GM21619 (cell line): ENCODE data around the gene ABHD5.

ENCODE experiments used
- ATAC-seq: cut with Tn5 transposase; IDR thresholded peaks from one replicate; pipeline ENCODE4 v1.9.1; 2021; ENCODE audit not compliant: unreplicated experiment

The ABHD5 gene

DNA sequence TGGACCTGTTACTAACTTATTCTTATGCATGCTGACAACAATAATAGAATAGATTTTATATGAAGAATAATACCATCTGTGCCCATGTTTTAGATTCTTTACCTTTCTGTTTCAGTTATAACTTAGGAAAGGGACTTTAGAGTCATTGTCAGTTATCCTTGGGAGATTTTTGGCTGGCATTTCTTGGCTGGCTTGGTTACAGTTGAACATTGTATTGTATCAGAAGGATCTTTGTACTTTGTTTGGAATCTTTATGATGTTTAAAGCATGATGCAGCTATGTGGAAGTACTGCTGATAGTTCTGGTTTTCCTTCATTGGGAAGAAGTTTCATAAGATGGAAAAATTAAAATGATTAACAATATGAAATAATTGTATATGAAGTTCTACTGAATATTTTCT lies 19.9 kb downstream of the ABHD5 start:
- no peak for ATAC-seq

DNA sequence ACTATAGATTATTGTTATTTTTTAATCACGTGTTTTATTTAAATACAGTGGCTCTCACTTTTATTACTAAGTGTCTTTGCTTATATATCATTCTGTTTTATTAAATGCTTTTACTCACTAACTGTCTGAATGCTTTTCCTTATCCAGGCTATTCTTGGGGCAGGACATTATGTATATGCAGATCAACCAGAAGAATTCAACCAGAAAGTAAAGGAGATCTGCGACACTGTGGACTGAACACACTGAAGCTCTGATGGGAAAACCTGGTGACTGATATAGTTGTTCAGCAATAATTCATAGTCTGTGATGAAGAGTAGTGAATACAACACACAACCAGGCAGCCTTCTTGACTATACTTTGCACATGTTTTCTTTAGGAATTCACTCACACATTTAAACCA lies 27.6 kb downstream of the ABHD5 start:
- ATAC-seq, result no peak

DNA sequence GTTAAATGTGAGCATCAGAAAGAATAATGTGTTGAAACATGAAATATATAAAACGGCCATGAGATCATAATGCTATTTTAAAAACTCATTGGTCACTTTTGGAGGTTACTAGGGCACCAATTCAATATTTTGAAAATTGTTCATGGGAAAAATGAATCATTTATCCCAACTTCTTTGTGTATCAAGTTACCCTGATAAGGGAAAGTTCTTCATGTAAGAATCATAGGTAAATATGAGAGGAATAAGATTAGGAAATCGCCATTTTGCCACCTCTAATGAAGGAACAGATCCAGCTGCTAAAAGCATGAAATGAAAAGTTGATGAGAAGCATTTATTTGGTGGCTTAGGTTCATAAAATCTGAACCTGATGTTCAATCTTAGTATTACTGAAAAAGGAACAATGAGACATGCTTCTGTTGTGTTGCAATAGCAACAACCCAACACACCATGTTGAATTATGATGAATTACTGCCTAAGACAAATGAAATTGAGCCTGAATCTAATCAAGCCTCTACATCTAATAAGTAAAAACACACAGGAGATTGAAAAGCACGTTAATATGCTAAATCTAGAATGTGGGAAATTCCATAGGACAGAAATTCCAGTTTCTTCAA lies 32.5 kb downstream of the ABHD5 start:
- ATAC-seq, result no peak

DNA sequence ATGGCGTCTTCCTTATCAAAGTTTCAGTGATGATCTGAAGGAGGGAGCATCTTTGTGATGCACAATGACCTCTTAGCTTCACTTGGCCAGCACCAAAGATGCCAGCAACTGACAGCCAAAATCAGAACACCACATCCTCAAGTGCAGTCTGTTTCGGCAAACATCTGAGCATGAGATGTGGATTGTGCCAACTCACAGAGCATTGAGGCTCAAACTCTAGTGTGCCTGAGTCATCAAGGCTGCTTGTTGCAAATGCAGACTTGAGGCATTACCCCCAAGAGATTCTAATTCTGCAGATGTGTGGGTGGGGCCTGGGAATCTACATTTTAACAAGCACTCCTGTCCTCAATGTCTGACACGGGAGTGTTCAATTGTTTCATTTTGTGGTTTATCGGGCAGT lies 35.8 kb downstream of the ABHD5 start:
- no peak for ATAC-seq

DNA sequence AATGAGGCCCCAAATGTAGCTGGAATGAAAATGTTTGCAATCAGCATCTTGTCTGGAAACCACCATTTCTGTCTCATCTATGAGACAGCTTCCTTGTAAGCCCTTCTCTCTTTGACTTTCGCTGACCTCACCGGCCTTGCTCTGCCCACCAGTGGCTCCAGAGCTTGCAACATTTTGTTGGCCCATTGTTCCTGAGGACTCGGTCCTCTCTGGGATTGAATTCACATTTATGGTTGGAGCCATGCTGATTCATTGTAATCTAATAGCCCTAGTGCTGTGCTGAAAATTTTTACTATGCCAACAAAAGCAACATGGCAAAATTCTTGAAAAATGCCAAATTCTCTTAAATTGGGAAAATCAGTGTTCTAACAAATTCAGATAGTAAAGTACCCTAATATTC lies 37.2 kb downstream of the ABHD5 start:
- ATAC-seq, result no peak

DNA sequence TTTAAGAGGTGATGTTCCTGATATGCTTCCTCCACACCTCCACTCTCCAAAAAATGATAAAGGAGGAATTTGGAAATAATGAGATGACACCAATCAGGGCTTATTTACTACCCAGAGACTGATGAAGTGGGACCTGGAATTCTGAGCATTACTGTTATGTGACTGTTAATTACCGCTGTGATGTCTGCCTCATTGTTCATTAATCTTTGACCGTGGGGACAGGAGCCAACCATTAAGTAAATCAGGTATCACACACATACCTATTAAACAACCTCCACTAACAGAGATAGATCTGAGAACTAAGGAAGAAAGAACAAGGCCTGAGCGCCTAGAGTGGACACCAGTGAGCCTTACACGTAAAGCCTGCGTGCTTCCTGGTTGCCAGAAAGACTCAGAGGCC lies 37.7 kb downstream of the ABHD5 start:
- no peak for ATAC-seq

DNA sequence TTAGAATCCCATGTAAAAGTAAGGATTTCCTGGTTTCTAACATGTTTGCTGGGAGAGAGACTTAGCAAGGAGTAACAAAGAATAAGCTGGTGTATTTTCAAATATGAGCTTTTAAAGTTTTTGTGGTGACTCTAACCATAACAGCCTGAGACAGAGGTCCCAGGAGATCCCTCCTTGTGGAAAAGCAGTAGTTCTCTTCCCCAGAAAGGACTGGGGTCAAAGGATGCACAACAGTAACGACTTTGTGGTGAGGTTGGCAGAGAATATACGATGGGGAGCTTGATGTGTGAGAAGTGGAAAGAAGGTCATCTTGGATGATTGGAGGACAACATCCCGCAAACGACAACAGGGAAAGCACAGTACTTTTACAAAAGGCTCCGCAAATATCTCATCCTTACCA lies 38.2 kb downstream of the ABHD5 start:
- ATAC-seq, result no peak

DNA sequence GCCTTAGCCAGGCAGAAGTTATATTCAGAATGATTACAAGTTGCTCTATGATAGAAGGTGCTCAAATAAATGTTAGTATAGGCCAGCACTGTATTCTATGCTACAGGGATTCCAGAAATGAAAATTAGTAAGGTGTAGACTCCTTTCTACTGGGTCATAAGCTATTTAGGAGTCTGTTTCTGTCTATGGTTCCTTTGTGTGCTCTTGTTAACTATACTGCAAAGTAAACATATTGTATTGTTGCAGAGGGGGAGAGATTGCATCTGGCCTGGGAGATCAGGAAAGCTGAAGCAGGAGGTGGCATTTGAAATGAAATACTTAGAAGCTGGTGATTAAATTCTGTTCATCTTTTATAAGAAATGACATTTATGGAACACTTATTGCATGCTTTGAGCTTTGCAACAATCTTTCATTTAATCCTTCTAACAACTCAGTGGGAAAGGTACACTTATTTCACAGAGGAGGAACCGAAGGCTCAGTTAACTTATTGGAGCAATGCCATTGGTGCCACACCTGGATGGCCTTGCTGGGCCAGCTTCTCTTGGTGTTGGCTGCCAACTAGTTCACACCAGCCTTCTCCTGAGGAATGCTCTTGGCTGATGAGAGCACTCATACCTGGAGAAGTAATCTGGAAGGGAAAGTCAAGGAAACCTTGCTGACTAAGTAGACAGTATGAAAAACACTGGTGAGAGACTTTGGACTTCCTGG lies 39.1 kb downstream of the ABHD5 start:
- no peak for ATAC-seq

DNA sequence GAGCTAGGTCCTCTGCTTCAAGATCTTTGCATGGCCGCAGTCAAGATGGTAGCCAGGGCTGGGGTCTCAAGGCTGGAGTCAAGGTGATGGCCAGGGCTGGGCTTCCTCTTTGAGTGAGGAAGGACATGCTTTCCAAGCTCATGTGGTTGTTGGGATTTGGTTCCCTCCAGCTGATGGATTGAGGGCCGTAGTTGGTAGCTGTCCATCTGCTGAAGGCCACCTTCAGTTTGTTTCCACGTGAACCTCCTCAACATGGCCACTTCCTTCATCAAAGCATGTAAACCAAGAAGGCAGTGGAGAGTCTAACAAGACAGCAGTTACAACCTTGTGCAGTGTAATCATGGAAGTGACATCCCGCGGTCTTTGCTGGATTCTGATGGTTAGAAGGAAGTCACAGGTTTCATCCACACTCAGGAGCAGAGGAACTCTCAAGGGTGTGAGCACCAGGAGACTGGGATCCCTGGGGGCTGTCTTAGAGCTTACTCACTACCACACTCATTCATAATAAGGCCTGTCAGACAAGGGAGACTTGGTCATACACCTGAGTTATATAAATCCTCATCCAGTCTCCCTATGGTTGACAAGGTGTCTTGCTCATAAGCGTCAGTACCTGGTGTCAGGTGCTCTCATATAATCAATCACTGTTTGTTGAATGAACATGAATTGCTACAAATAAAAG lies 42.1 kb downstream of the ABHD5 start:
- no peak for ATAC-seq

DNA sequence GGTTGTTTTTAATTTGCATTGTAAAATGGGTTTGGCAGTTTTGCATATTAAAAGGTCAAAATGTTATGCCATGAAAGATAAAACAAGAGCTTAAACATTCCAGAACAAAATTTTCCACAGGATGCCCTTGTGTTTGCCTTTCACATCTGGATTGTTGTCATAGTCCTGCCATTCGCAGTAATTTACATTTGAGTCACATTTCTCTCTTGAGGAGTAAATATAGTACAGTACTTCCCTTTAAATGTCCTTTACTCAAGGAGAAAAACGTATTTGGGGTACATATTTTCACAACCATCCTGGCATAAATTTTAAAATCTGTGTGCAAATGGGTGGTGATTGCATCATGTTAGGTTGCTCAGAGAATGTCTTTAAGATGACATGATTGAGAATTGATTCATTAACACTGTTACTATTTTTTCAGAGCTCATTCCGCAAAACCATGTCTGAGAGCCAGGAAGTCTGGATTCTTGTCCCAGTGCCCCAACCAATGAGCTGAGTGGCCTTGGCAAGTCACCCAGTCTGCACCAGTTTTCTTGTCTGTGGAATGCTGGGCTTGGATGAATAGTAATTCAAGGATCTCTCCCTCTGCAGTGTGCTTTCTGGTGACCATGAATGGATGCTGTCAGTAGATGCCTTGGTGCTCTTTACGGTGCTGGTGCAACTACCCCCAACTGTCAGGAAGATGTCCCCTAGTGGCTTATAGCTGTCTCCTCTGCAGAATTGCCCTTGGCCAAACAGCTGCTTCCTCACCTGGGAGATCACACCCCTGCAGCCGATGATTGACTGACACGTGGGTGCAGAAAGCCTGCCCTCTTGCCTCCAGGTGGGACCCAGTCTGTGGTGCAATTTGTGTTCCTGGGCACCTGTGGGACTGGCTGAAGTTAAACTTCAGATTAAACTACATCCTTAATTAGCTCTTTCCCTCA lies 43.0 kb downstream of the ABHD5 start:
- ATAC-seq, result no peak

DNA sequence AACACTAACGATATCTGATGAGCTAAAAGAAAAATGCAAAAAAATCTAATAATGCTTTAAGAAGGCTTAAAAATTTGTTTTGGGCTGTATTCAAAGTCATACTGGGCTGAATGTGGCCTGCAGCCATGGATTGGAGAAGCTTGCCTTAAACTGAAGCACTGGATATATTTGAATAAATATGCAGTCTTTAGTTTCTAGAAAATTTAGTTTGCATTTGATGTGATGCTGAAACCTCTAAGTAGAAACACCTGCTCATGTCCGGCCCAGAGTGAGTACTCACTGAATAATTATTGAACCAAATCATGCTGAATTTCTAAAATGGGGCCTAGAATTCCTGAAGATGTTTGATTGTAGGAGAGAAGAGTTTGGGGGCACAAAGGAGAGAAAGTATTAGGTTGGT lies 43.9 kb downstream of the ABHD5 start:
- no peak for ATAC-seq

DNA sequence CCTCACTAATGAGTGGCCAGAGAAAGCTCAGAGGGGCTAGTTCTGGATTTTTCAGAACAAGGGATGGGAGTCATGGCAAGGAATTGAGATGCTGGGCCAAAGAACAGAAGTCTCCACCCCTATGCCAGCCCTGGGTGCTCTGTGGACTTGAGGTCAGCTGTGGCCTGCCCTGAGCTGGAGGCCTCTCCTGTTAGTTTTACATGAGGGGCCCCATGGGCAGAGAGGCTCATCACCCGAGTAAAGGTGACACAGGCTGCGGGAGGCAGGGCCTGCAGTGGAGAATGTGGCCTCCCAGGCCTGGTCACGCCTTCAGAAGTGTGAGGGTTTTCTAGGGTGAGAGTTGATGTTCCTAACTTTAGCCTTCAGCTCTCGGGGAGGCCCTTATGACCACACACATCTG lies 44.9 kb downstream of the ABHD5 start:
- no peak for ATAC-seq

DNA sequence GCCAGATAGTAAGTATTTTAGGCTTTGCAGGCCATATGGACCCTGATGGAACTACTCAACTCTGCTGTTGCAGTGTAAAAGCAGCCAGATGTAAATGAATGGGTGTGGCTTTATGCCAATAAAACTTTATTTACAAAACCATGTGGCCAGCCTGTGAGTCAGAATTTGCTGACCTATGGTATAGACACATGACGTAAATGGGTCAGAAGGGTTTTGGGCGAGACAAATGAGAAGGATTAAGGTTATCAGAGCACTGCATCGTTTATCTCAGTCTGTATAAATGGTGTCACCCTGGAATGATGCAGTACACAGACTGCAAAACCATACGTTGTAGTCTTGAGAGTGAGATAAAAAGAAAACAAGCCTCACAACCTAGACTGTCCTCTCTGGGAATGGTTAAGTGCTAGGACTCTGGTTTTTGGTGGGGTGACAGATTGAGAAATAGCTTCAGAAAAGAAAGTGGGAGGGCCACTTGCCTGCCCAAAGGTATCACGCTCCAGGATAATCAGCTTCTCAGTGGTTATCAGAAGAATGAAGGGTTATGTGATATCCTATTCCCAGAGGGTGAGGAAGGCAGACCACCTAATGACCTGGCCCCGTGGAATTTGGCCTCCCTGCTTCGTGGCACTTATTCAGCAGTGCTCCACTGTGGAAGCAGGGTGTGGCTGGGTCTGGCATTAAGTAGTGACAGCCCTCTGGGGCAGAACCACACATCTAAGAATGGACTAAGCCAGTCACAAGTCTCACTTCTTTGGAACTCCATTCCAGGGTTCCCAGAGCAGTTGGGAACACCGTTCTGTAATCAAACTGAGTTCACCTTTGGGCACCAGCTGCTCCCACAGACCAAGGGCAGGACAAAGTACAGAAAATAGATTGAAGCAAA lies 46.1 kb downstream of the ABHD5 start:
- ATAC-seq, result no peak

DNA sequence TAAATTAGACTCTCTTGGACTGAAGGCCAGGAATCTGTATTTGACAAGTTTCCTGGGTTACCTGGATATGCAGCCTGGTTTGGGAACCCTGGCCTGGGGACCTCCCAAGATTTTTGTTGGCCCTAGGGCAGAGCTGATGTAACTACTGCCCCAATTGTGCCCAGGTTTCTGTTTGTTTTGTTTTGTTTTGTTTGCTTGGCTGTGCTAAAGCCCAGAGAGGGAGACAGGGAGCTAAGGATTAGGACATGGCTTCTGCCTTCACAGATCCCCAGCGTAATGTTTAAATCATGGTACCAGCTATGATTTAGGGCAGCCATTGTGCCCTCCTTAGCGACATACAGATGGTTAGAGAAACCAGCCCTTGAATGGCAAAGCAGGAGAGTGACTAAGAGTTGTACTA lies 47.6 kb downstream of the ABHD5 start:
- no peak for ATAC-seq

DNA sequence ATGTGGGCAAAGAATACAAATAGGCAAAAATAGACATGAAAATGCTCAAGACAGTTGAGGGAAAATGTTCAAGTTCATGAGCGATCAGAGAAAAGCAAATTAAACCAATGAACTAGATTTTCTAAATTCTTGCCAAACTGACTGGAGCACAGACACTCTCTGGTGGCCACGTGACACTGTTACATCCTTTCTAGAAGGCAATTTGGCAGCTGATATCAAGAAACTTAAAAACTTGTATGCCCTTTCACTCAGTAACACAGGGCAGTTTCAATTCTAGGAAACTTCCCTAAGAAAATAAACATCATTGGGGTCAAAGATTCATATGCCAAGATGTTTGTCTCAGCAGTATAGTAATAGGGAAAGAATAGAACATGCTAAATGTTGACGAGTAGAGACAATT lies 52.2 kb downstream of the ABHD5 start:
- ATAC-seq, result no peak

DNA sequence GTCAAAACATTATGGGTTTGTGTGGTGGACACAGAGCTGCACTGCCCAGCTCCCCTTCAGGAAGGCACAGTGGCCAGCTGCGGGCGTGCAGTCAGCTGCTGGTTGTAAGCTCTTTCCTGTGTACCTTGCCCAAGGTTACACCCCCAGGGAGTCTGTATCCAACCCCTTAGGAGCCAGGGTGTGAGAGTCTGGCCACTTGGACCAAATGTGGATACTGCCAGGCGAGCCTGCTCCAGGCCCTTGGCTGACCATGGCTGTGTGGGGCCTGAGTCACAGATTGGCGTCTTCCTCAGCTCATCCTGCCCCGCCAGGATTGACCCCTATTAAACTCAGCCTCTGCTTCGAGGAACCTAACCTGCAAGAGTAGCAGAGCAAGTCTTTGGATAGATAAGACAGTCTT lies 56.9 kb downstream of the ABHD5 start:
- no peak for ATAC-seq

DNA sequence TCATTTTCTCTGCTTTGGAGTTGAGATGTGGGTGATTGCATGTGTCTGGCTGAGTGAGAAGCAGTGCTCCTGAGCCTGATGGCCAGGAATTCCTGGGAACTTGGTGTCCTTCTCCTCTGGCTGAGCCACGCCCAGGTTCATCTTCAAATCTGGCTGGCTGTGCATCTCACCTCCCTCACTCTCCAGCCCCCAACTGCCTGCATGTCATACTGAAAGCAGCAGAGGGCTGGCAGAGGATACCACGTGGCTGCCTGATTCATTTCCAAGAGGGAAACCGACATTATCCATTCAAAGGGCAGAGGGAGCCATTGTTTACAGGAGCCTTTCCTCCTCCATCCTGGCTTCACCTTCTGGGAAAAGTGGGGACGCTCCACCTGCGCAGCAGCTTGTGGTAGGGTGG lies 57.4 kb downstream of the ABHD5 start:
- ATAC-seq, result no peak

DNA sequence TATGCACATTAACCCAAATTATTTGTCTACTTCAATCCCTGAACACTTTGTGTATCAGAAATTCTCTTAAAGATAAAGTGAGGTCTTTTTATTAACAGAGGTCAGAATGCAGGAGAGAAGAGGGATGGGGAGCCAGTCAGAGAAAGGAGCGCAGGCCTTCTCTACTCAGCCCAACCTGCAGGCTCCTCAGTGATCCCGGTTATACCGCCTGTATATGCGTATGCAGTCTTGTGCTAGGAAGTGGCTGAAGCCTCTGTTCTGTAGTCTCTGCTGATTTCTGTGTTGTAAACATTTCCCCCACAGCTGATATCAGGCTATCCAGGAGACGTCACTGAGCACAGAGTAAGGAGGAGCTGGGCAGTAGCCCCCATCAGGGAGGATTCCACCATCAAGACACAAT lies 57.9 kb downstream of the ABHD5 start:
- ATAC-seq, result no peak

DNA sequence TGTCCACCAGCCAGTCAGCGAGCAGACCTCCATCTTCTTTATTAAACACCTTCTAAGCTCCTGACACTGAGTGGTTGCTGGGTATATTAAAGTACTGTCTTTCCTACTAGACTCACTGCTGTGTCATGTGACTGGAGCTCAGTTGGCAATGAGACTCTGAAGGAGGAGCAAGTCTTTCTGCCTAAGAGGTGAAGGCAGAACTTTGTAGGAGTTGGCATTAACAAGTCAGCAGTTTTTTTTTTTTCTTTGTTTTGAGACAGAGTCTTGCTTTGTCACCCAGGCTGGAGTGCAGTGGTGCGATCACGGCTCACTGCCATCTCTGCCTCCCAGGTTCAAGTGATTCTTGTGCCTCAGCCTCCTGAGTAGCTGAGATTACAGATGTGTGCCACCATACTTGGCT lies 62.2 kb downstream of the ABHD5 start:
- ATAC-seq, result no peak
